ENCODE results near the gene FAM234A. TPM values are rescaled to one million over a fixed set of nuclear protein-coding genes. Genes with fewer than 3 reads are reported as not detected.
A peak's percentile ranks its signal among the peaks of the same experiment; 100 is the strongest.

FAM234A gene
- total and polyA plus RNA-seq, 3 experiments from 2014 or later, result 23.1 to 27.9 (median 26.1) TPM

DNA sequence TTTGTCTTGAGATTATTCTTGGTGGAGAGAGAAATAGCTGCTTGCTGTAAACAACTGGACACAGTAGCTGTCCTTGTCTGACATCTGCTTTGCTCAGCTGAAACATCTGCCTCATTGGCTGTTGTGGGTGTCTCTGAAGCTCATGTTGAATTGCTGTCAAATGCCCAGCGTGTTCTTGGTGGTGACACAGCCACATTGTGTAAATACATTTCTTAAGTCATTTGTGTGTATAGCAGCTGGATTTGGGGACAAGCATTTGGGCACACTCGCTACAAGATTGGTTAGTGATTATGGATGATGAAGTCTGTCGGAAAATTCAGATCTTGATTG, 5.3 kb downstream of the FAM234A start:
- Histone ChIP-seq H3K4me1 (ENCODE audit: insufficient read depth, low read length) (peaks cover 5% of the 10 kb centered on the region), H3K36me3 (ENCODE audit: insufficient read depth, low read length) (no peaks in the 10 kb centered on the region), H3K9me3 (ENCODE audit: low read length) (no peaks in the 10 kb centered on the region), H3K27me3 (ENCODE audit: insufficient read depth, low read length, poor library complexity, severe bottlenecking) (no peaks in the 10 kb centered on the region), H3K27ac (ENCODE audit: low read depth, low read length) (no peak overlapping the region), H3K4me3 (ENCODE audit: low read length) (no peak overlapping the region)
- no peaks in the 10 kb centered on the region for H3K27me3 Mint-ChIP-seq
- CTCF ChIA-PET, result no interaction called here
- H3K4me3 Mint-ChIP-seq, result peak overlapping the region in 1 of 7 donors; percentile 72
- H3K27ac Mint-ChIP-seq, result peak overlapping the region in 3 of 8 donors; percentile 6 to 74 (median 65)
- POLR2A ChIA-PET, result no interaction called here
- peaks cover 16 to 27% (median 23%) of the 10 kb centered on the region in 3 donors for H3K4me1 Mint-ChIP-seq
- peaks cover 0 to 10% (median 0%) of the 10 kb centered on the region in 3 donors for H3K36me3 Mint-ChIP-seq
- DNase-seq, result no peak
- H3K9me3 Mint-ChIP-seq, result no peaks in the 10 kb centered on the region

DNA sequence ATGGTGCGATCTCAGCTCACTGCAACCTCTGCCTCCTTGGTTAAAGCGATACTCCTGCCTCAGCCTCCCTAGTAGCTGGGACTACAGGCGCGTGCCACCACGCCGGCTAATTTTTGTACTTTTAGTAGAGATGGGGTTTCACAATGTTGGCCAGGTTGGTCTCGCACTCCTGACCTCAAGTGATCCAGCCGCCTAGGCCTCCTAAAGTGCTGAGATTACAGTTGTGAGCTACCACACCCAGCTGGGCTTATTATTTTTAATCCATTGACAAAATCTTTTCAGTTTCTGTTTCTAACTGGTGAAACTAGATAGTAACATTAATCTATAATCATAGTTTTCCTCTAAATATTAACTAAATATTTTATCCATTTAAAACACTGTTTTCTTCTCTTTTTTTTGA, 5.9 kb downstream of the FAM234A start:
- POLR2A ChIA-PET, result no interaction called here
- CTCF ChIA-PET, result no interaction called here

DNA sequence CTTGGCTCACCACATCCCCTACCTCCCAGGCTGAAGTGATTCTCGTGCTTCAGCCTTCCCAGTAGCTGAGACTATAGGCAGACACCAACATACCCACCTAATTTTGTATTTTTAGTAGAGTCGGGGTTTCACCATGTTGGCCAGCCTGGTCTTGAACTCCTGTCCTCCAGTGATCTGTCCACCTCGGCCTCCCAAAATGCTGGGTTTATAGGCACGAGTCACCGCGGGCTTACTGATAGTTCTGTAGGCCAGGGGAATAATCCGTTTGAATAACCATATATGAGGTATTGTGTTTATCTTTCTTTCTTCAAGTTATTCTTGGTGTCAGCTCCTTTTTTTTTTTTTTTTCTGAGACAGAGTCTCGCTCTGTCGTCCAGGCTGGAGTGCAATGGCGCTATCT, 7.7 kb downstream of the FAM234A start:
- Histone ChIP-seq H3K4me3 (ENCODE audit: low read length) (no peak overlapping the region), H3K27ac (ENCODE audit: low read depth, low read length) (no peak overlapping the region), H3K4me1 (ENCODE audit: insufficient read depth, low read length) (no peaks in the 10 kb centered on the region), H3K27me3 (ENCODE audit: insufficient read depth, low read length, poor library complexity, severe bottlenecking) (no peaks in the 10 kb centered on the region), H3K9me3 (ENCODE audit: low read length) (no peaks in the 10 kb centered on the region), H3K36me3 (ENCODE audit: insufficient read depth, low read length) (no peaks in the 10 kb centered on the region)
- peaks cover 0 to 5% (median 0%) of the 10 kb centered on the region in 3 donors for H3K36me3 Mint-ChIP-seq
- peaks cover 9 to 18% (median 15%) of the 10 kb centered on the region in 3 donors for H3K4me1 Mint-ChIP-seq
- H3K27me3 Mint-ChIP-seq, result no peaks in the 10 kb centered on the region
- peak overlapping the region in 1 of 8 donors; percentile 17 for H3K27ac Mint-ChIP-seq
- DNase-seq, result no peak
- ChIA-PET POLR2A (interaction anchor here (0.8 kb wide), 1 partner anchor 34 kb away, joined by 10 read pairs; no protein-coding TSS in a partner anchor), CTCF (no interaction called here)
- H3K9me3 Mint-ChIP-seq, result no peaks in the 10 kb centered on the region
- H3K4me3 Mint-ChIP-seq, result no peak overlapping the region

More for the DNA sequence above, 5.9 kb downstream of the FAM234A start:
- Histone ChIP-seq H3K4me1 (ENCODE audit: insufficient read depth, low read length) (peaks cover 3% of the 10 kb centered on the region), H3K9me3 (ENCODE audit: low read length) (no peaks in the 10 kb centered on the region), H3K27me3 (ENCODE audit: insufficient read depth, low read length, poor library complexity, severe bottlenecking) (no peaks in the 10 kb centered on the region), H3K36me3 (ENCODE audit: insufficient read depth, low read length) (no peaks in the 10 kb centered on the region), H3K4me3 (ENCODE audit: low read length) (no peak overlapping the region), H3K27ac (ENCODE audit: low read depth, low read length) (no peak overlapping the region)
- no peaks in the 10 kb centered on the region for H3K27me3 Mint-ChIP-seq
- H3K27ac Mint-ChIP-seq, result no peak overlapping the region
- DNase-seq, result no peak
- no peak overlapping the region for H3K4me3 Mint-ChIP-seq
- H3K9me3 Mint-ChIP-seq, result no peaks in the 10 kb centered on the region
- H3K4me1 Mint-ChIP-seq, result peaks cover 12 to 21% (median 20%) of the 10 kb centered on the region in 3 donors
- H3K36me3 Mint-ChIP-seq, result peaks cover 0 to 5% (median 0%) of the 10 kb centered on the region in 3 donors

DNA sequence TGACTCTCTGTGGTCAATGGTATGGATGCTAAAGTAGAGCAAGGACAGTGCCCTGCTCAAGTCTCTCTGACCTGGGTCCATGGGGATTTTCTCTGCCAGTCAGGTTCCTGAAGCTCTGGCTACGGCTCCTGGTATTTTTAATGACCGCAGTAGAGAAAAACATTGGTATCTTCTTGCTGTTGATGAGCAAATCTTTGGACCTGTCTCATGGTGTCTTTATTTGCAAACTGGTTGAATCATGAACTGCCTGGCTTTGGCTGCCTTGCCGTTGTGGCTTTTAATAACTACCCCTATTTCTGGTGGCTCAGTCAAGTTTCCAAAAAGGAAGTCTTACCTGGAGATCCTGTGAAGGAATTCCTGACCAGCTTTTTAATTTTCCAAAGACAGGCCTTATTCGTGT, 8.7 kb downstream of the FAM234A start:
- no peak overlapping the region for H3K4me3 ChIP-seq (ENCODE audit: low read length)
- H3K27ac ChIP-seq (ENCODE audit: low read depth, low read length), result no peak overlapping the region
- no peaks in the 10 kb centered on the region for H3K36me3 ChIP-seq (ENCODE audit: insufficient read depth, low read length)
- H3K4me1 Mint-ChIP-seq, result peaks cover 9 to 18% (median 14%) of the 10 kb centered on the region in 3 donors
- no peaks in the 10 kb centered on the region for H3K4me1 ChIP-seq (ENCODE audit: insufficient read depth, low read length)
- DNase-seq, result no peak
- no peaks in the 10 kb centered on the region for H3K9me3 ChIP-seq (ENCODE audit: low read length)
- no peaks in the 10 kb centered on the region for H3K27me3 ChIP-seq (ENCODE audit: insufficient read depth, low read length, poor library complexity, severe bottlenecking)
- no peak overlapping the region for H3K4me3 Mint-ChIP-seq
- no peak overlapping the region for H3K27ac Mint-ChIP-seq
- ChIA-PET CTCF (no interaction called here), POLR2A (interaction anchor here (0.5 kb wide), 1 partner anchor 1971 kb away, joined by 4 read pairs; the partner anchor contains the start of gene PGP)
- no peaks in the 10 kb centered on the region for H3K9me3 Mint-ChIP-seq
- no peaks in the 10 kb centered on the region for H3K27me3 Mint-ChIP-seq
- H3K36me3 Mint-ChIP-seq, result peaks cover 0 to 9% (median 0%) of the 10 kb centered on the region in 3 donors

DNA sequence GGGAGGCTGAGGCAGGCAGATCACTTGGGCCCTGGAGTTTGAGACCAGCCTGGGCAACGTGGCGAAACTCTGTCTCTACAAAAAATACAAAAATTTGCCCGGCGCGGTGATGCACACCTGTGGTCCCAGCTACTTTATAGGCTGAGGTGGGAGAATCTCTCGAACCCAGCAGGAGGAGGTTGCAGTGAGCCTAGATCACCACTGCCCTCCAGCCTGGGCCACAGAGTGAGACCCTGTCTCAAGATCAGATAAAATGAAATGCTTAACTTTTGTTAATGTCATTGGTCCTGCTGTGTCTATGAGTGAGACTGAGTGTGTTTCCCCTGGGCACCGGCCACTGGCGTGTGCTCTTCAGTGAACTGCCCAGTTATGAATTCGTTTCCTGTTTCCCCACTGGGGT, 10.5 kb downstream of the FAM234A start:
- ChIA-PET POLR2A (no interaction called here), CTCF (no interaction called here)
- H3K4me3 Mint-ChIP-seq, result no peak overlapping the region
- no peaks in the 10 kb centered on the region for H3K27me3 Mint-ChIP-seq
- Histone ChIP-seq H3K36me3 (ENCODE audit: insufficient read depth, low read length) (no peaks in the 10 kb centered on the region), H3K27me3 (ENCODE audit: insufficient read depth, low read length, poor library complexity, severe bottlenecking) (no peaks in the 10 kb centered on the region), H3K27ac (ENCODE audit: low read depth, low read length) (no peak overlapping the region), H3K4me3 (ENCODE audit: low read length) (no peak overlapping the region), H3K4me1 (ENCODE audit: insufficient read depth, low read length) (no peaks in the 10 kb centered on the region), H3K9me3 (ENCODE audit: low read length) (no peaks in the 10 kb centered on the region)
- peaks cover 0 to 6% (median 0%) of the 10 kb centered on the region in 3 donors for H3K36me3 Mint-ChIP-seq
- H3K27ac Mint-ChIP-seq, result peak overlapping the region in 1 of 8 donors; percentile 16
- no peak for DNase-seq
- peaks cover 4 to 13% (median 8%) of the 10 kb centered on the region in 3 donors for H3K4me1 Mint-ChIP-seq
- H3K9me3 Mint-ChIP-seq, result no peaks in the 10 kb centered on the region

DNA sequence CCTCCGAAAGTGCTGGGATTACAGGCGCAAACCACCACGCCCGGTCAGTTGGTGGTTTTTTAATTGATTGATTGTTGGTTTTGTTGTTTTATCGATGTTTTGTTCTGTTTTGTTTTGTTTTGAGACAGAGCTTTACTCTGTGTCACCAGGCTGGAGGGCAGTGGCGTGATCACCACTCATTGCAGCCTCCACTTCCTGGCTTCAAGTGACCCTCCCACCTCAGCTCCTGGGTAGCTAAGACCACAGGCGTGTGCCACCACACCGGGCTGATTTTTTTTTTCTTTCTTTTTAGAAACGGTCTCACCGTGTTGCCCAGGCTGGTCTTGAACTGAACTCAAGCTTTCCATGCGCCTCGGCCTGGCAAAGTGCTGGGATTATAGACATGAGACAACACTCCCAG, 12.4 kb downstream of the FAM234A start:
- peak overlapping the region in 2 of 8 donors; percentile 6 to 41 for H3K27ac Mint-ChIP-seq
- no peaks in the 10 kb centered on the region for H3K27me3 ChIP-seq (ENCODE audit: insufficient read depth, low read length, poor library complexity, severe bottlenecking)
- no peaks in the 10 kb centered on the region for H3K36me3 ChIP-seq (ENCODE audit: insufficient read depth, low read length)
- ChIA-PET CTCF (no interaction called here), POLR2A (no interaction called here)
- H3K9me3 Mint-ChIP-seq, result no peaks in the 10 kb centered on the region
- DNase-seq, result no peak
- no peak overlapping the region for H3K27ac ChIP-seq (ENCODE audit: low read depth, low read length)
- H3K4me1 Mint-ChIP-seq, result peaks cover 2 to 4% (median 3%) of the 10 kb centered on the region in 3 donors
- H3K9me3 ChIP-seq (ENCODE audit: low read length), result no peaks in the 10 kb centered on the region
- H3K4me3 ChIP-seq (ENCODE audit: low read length), result no peak overlapping the region
- H3K4me1 ChIP-seq (ENCODE audit: insufficient read depth, low read length), result no peaks in the 10 kb centered on the region
- no peaks in the 10 kb centered on the region for H3K27me3 Mint-ChIP-seq
- H3K4me3 Mint-ChIP-seq, result no peak overlapping the region
- H3K36me3 Mint-ChIP-seq, result peaks cover 0 to 15% (median 5%) of the 10 kb centered on the region in 3 donors

DNA sequence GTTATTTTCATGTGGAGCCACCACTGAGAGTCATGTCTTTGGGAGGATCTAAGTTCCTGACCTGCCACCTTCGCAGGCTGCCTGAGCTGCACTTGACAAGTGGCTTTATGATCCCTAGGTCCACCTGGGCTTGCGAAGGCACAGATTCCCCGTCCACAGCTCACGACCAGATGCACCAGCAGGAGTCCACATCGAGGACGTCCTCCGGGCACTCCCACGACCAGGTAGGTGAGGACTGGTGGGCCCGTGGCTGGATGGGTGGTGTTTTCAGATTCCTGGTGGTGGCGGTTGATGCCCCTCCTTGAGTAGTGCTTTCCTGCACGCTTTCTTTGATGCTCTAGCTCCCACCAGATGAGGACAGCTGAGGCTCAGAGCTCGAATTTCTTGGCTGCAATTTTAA, 14.8 kb downstream of the FAM234A start:
- ChIA-PET CTCF (interaction anchor here (1.2 kb wide), 1 partner anchor 21 kb away, joined by 3 read pairs; no protein-coding TSS in a partner anchor), POLR2A (no interaction called here)
- Mint-ChIP-seq H3K4me3 (no peak overlapping the region), H3K4me1 (peaks cover 15 to 18% (median 18%) of the 10 kb centered on the region in 3 donors), H3K27ac (peak overlapping the region in 1 of 8 donors; percentile 72), H3K9me3 (no peaks in the 10 kb centered on the region), H3K27me3 (no peaks in the 10 kb centered on the region), H3K36me3 (peaks cover 0 to 22% (median 6%) of the 10 kb centered on the region in 3 donors)
- Histone ChIP-seq H3K27ac (ENCODE audit: low read depth, low read length) (no peak overlapping the region), H3K36me3 (ENCODE audit: insufficient read depth, low read length) (no peaks in the 10 kb centered on the region), H3K4me1 (ENCODE audit: insufficient read depth, low read length) (peaks cover 20% of the 10 kb centered on the region), H3K9me3 (ENCODE audit: low read length) (no peaks in the 10 kb centered on the region), H3K27me3 (ENCODE audit: insufficient read depth, low read length, poor library complexity, severe bottlenecking) (no peaks in the 10 kb centered on the region), H3K4me3 (ENCODE audit: low read length) (no peak overlapping the region)
- DNase-seq, result no peak

DNA sequence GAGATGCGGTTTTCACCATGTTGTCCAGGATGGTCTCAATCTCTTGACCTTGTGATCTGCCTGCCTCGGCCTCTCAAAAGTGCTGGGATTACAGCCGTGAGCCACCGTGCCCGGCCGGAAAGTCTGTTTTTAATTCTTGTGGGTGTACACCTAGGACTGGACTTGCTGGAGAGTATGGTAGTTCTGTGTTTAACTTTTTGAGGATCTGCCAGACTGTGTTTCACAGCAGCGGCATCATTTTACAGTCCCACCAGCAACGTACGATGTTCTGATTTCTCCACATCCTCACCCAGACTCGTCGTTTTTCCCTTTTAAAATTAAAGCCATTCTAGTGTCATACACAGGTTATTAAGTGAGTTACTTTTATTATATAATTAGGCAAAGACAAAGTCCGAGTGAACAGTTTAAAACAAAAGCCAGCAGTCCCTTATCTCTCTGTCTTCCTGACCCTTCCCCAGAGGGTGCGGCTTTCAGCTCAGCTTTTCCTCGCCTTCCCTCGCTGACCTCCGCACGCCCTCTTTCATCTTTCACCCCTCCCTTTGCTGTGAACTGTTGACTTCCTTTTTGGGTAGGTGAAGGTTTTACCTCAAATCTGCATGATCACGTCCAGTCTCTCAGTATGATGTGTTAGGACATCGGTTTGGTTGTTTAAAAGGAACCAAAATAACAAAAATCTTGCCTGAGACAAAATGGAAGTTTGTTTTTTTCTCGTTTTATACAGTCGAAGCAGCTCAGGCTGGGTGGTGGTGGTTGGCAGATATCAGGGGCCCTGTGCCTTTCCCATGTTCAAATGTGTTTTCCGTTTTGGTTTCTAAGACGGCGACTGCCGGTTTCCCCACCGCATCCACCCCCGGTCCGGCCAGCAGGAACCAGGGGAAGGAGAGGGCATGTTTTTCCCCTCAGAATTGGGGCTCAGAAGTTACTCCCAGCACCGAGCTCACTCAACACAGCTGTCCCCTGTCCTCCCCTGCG, 18.0 kb downstream of the FAM234A start:
- peaks cover 16 to 18% (median 18%) of the 10 kb centered on the region in 3 donors for H3K4me1 Mint-ChIP-seq
- CTCF ChIA-PET, result interaction anchor here (0.6 to 3.1 kb wide), 2 partner anchors 17 to 182 kb away, joined by 4 to 13 read pairs; no protein-coding TSS in a partner anchor

More for the DNA sequence above, 18.0 kb downstream of the FAM234A start:
- Histone ChIP-seq H3K27ac (ENCODE audit: low read depth, low read length) (peak overlapping the region; percentile 59), H3K27me3 (ENCODE audit: insufficient read depth, low read length, poor library complexity, severe bottlenecking) (no peaks in the 10 kb centered on the region), H3K9me3 (ENCODE audit: low read length) (no peaks in the 10 kb centered on the region), H3K4me1 (ENCODE audit: insufficient read depth, low read length) (peaks cover 20% of the 10 kb centered on the region), H3K36me3 (ENCODE audit: insufficient read depth, low read length) (no peaks in the 10 kb centered on the region), H3K4me3 (ENCODE audit: low read length) (peak overlapping the region; percentile 40)
- Mint-ChIP-seq H3K27me3 (no peaks in the 10 kb centered on the region), H3K27ac (peak overlapping the region; percentile 34 to 98 (median 92)), H3K9me3 (no peaks in the 10 kb centered on the region), H3K36me3 (peaks cover 4 to 43% (median 12%) of the 10 kb centered on the region in 3 donors), H3K4me3 (peak overlapping the region; percentile 67 to 92 (median 81))
- POLR2A ChIA-PET, result interaction anchor here (0.6 to 1.9 kb wide), 2 partner anchors 18 to 133 kb away, joined by 5 read pairs; partner anchors contain the start of gene FAM234A
- peak in 2 of 5 donors; percentile 21 to 38 for DNase-seq
